HG03442 (cell line): ENCODE results near the gene DYNAP.
A peak's percentile ranks its signal among the peaks of the same experiment; 100 is the strongest.

ENCODE experiments used
- ATAC-seq: cut with Tn5 transposase; IDR thresholded peaks from one replicate; pipeline ENCODE4 v1.9.1; 2021; ENCODE audit warnings: mild to moderate bottlenecking, moderate library complexity; ENCODE audit not compliant: unreplicated experiment

DYNAP gene

DNA sequence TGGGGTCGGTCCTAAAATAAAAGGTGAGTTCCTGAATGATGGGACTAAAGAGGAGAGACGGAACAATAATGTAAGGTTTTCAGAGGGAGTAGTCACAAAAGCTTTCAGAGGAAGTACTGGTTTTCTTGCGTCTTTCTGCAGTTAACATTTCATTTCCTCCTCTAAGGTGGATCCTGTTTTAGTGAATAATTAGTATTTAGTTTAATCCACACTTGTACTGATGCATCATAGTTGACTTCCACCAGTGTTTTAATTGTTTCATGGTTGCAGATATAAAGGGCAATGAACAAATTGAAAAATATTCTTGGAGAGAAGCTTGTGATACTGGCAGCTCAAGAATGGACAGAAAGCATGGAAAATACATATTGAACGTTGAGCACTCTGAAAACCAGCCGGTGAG, at the start of gene DYNAP:
TSS of gene DYNAP (plus strand) at position 301 of the 400 bp plus-strand sequence. CDS start at position 339, 38 bp downstream.
- no peak for ATAC-seq

DNA sequence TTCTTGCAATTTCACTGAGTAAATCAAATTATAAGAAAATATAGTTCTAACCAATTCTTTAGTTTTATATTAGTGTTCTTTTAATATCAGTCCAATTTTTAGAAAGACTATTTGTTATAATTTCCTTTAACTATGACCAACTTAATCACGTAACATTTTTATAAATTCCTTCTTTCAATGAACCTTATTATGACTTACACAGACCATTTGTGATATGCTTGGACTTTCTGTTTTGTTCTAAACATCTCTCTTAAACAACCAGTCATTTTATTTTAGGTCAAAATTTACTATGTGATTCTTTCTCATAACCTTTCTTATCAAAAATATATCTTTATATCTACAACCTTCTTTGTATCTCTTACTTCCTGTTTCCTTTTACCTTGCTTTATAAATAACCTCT, 39.5 kb upstream of the DYNAP start:
- no peak for ATAC-seq

DNA sequence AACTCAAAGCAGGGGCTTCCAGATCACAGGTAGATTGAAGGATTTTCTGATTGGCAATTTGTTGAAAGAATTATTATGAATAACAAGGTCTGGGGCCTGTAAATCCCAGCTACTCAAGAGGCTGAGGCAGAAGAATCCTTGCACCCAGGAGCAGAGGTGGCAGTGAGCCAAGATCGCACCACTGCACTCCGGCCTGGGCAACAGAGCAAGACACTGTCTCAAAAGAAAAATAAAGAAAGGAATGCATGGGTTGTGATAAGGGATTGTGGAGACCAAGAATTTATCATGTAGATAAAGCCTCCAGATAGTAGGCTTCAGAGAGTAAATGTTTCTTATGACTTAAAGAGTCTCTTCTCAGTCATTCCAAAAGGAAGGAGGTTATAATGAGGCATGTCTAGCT, 35.8 kb upstream of the DYNAP start:
- no peak for ATAC-seq

DNA sequence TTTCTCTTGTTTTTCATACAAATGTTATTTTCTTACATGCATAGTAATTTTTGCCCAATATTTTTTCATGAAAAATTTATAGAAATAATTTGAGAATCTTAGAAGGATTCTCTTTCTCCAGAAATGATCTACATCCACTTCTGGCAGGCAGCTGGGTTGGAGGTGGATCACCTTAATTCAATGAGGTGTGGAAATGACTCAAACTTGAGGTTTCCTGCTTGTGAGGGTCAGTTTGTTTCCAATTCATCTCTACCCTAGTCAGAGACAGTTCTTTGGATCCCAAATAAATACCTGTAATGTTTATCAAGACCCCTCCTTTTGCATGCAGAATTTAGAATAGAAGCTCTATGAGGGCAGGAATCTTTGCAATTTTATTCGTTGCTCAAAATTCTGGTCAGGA, 35.0 kb upstream of the DYNAP start:
- ATAC-seq, result no peak

GRCh38 chr18:54557958-54558357, 33.1 kb upstream of the DYNAP start:
- no peak for ATAC-seq

GRCh38 chr18:54558609-54559585, 32.1 kb upstream of the DYNAP start:
- no peak for ATAC-seq

DNA sequence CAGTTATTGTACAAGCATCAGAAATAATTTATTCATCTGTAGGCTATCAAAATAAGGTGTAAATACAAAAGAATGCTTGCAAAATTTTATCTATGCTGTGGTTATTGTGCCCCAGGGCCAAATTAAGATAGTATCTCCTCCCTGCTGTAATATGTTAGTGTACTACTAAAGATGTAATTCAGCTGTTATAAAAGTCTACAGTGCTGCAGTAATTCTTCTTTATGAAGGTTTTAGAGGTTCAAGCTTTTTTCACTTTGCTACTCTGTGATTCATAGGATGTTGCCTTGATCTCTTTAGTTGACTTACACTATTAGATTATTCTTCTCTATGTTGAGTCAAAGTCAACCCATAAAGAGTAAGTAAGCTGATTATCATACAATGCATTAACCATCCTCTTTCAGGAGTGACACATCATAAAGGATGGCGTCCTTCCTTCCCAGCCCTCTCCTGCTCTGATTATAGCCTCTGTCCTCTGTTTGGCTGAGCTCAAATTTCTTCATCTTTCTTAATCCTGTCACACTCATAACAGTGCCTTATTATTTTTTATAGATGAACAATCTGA, 29.3 kb upstream of the DYNAP start:
- no peak for ATAC-seq

GRCh38 chr18:54580202-54580729, 10.8 kb upstream of the DYNAP start:
- no peak for ATAC-seq

DNA sequence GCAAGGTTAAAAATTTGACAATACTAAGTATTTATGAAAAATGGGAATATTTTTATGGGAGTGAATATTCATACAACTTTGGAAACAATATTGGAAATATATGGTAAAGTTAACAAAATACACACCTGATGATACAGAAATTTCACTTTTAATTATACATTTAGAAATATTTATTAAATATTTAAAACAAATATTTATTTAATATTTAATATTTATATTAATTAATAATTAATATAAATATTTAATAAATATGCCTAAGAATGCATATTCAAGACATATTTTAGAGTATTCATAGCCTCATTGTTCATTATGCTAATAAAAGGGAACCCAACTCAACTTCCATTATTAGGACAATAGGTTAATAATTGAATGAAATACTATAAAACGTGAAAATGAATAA, 7.0 kb upstream of the DYNAP start:
- no peak for ATAC-seq

GRCh38 chr18:54585743-54586142, 5.3 kb upstream of the DYNAP start:
- ATAC-seq, result no peak

GRCh38 chr18:54604211-54604610, 13.2 kb downstream of the DYNAP start:
- no peak for ATAC-seq

- ATAC-seq, result no peak
Measured at GRCh38 chr18:54606835-54607212, 15.8 kb downstream of the DYNAP start.

- no peak for ATAC-seq
Measured at GRCh38 chr18:54607213-54608027, 16.4 kb downstream of the DYNAP start.

- ATAC-seq, result no peak
Measured at GRCh38 chr18:54608028-54608642, 17.1 kb downstream of the DYNAP start.

- ATAC-seq, result no peak
Measured at GRCh38 chr18:54611816-54612215, 20.8 kb downstream of the DYNAP start.

DNA sequence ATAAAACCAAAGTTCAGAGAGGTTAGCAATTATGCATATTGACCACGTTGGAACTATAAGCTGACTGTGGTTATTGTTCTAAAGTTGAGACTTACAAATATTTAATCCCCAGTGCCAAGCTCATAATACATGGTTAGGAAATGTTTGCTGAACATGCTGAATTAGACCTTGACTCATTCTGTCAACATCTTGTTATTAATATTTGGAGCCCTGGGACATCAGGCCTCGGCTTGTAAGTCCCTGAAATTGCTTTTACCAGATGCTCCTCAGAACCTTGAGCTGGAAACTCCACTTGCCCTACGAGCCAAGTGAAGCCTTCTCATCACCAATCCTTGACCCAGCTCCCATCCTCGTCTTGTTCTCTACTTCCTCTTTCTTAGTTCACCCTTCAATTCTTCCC, 21.2 kb downstream of the DYNAP start:
- ATAC-seq, result no peak

DNA sequence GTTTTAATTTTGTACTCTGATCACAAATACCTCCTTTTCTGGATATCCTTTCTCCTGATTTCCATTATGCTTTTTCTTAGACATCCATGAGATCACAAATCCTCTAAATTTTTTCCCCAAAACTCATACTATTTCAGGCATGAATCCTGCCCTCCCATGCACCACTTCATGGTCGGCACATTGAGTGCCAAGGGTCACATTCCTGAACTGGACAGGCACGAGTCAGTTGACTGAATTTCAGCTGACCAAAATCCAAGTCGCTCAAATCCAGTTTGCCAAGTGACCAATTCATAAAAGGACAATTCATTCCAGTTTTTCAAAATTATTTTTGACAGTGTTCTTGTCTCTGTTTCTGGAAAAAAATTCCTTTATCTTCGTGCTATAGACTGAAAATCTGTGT, 22.1 kb downstream of the DYNAP start:
- ATAC-seq, result no peak

DNA sequence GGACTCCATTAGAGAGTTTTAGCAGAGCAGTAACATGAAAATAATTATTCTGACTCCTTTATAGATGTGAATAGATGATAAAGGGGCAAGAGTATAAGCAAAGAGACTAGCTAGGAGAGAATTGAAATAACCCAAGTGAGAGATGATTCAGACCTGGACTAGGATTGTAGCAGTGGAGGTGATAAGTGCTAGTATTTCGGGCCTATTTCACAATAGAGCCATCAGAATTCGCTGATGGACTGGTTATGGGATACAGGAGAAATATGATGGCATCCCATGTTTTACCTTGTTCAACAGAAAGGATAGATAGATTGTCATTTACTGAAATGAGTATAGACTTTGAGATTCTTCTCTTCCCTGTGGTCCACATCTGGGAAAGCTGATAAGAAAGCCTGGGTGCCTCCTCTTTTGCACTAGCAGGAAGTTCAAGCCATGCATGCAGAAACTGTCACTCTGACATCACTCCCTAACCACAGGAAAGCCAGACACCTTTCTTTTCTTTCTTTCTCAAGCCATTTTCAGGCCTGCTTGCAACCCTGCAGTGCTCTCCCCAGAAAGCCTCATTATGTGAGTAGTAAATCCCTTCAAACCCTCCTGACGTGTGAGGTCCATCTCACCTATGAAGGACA, 25.3 kb downstream of the DYNAP start:
- peak; percentile 81 for ATAC-seq

DNA sequence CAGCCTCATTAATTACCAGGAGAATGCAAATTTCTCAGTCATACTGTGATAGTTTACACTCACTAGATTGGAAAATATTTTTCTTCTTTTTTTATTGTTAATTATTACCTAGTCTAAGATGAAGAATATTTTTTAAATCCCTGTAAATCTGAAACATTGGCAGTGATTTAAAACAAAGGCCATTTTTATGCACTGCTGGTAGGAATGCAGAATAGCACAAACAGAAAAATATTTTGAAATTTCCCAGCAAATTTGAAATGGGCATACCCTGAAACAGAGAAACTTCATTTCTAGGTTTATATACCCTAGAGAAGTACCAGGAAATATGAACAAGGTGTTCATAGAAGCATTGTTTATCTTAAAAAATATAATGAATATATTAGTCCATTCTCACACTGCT, 31.0 kb downstream of the DYNAP start:
- no peak for ATAC-seq

- no peak for ATAC-seq
Measured at GRCh38 chr18:54626779-54627178, 35.7 kb downstream of the DYNAP start.
